ENCODE results near the gene FAN1.
"Not testable (repeated sequence)": the region's sequence is repeated elsewhere in the genome, so short reads cannot be mapped to it uniquely, and the experiment has no call there.

Gene FAN1

GRCh38 chr15:30903497-30904187 is at the start of gene FAN1:
Gene FAN1 (plus strand): TSS chr15:30903915. CDS start chr15:30904664, 749 bp downstream.
- DNase-seq (ENCODE audit: low read depth in 2 of 2): peak; percentile 49 to 59

- no peak for DNase-seq (ENCODE audit: low read depth in 2 of 2)
Measured at GRCh38 chr15:30859091-30859874, 44.4 kb upstream of the FAN1 start.

GRCh38 chr15:30865257-30865656 is 38.5 kb upstream of the FAN1 start:
- DNase-seq (ENCODE audit: low read depth in 2 of 2): no peak

GRCh38 chr15:30870681-30871080 is 33.0 kb upstream of the FAN1 start:
- DNase-seq (ENCODE audit: low read depth in 2 of 2): no peak

GRCh38 chr15:30872341-30872748 is 31.4 kb upstream of the FAN1 start:
- DNase-seq (ENCODE audit: low read depth in 2 of 2): no peak

- no peak for DNase-seq (ENCODE audit: low read depth in 2 of 2)
Measured at GRCh38 chr15:30877070-30877469, 26.6 kb upstream of the FAN1 start.

GRCh38 chr15:30878515-30878914 is 25.2 kb upstream of the FAN1 start:
- DNase-seq (ENCODE audit: low read depth in 2 of 2): no peak

- DNase-seq (ENCODE audit: low read depth in 2 of 2): no peak
Measured at GRCh38 chr15:30882849-30883433, 20.8 kb upstream of the FAN1 start.

- not testable (repeated sequence) for DNase-seq (ENCODE audit: low read depth in 2 of 2)
Measured at GRCh38 chr15:30883666-30884065, 20.0 kb upstream of the FAN1 start.

- no peak for DNase-seq (ENCODE audit: low read depth in 2 of 2)
Measured at GRCh38 chr15:30885814-30886213, 17.9 kb upstream of the FAN1 start.

GRCh38 chr15:30889196-30889595 is 14.5 kb upstream of the FAN1 start:
- no peak for DNase-seq (ENCODE audit: low read depth in 2 of 2)

GRCh38 chr15:30895461-30896210 is 8.1 kb upstream of the FAN1 start:
- DNase-seq (ENCODE audit: low read depth in 2 of 2): no peak

- no peak for DNase-seq (ENCODE audit: low read depth in 2 of 2)
Measured at GRCh38 chr15:30896211-30896606, 7.5 kb upstream of the FAN1 start.

GRCh38 chr15:30901889-30902288 is 1.8 kb upstream of the FAN1 start:
- no peak for DNase-seq (ENCODE audit: low read depth in 2 of 2)

- DNase-seq (ENCODE audit: low read depth in 2 of 2): no peak
Measured at GRCh38 chr15:30904812-30905211, 1.1 kb downstream of the FAN1 start.

GRCh38 chr15:30905821-30906220 is 2.1 kb downstream of the FAN1 start:
- DNase-seq (ENCODE audit: low read depth in 2 of 2): no peak

GRCh38 chr15:30906366-30906765 is 2.7 kb downstream of the FAN1 start:
- DNase-seq (ENCODE audit: low read depth in 2 of 2): no peak

- DNase-seq (ENCODE audit: low read depth in 2 of 2): no peak
Measured at GRCh38 chr15:30913761-30914160, 10.0 kb downstream of the FAN1 start.

GRCh38 chr15:30917013-30917412 is 13.3 kb downstream of the FAN1 start:
- DNase-seq (ENCODE audit: low read depth in 2 of 2): no peak

GRCh38 chr15:30917675-30918074 is 14.0 kb downstream of the FAN1 start:
- DNase-seq (ENCODE audit: low read depth in 2 of 2): no peak

- no peak for DNase-seq (ENCODE audit: low read depth in 2 of 2)
Measured at GRCh38 chr15:30918366-30918765, 14.7 kb downstream of the FAN1 start.

GRCh38 chr15:30919877-30920550 is 16.3 kb downstream of the FAN1 start:
- DNase-seq (ENCODE audit: low read depth in 2 of 2): no peak
